ENCODE data around the gene INTS7. TPM values are rescaled to one million over a fixed set of nuclear protein-coding genes. Genes with fewer than 3 reads are reported as not detected.

INTS7 gene
- total and polyA plus RNA-seq, 2 experiments from 2014 or later: 10.9 to 34.0 TPM

DNA sequence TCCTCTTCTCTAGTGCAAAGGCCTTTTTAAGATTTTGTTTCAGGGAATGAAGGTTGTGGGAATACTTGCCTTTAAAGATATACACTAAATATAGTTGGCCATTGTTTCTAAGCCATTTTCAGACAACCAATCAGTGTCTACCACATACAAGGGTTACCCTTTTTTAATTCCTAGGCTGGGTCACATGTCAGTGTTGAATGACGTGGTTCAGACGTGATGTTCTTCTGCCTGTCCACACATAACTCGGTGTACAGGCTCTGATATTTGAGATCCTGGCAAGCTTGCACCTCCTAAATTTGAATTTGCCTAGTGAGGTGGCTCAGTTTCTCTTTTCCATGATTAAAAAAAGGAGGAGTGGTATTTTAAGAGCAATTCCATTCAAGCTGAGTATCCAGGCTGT is 39.0 kb upstream of the INTS7 start (continued):
- TF ChIP-seq, protein P1, sequence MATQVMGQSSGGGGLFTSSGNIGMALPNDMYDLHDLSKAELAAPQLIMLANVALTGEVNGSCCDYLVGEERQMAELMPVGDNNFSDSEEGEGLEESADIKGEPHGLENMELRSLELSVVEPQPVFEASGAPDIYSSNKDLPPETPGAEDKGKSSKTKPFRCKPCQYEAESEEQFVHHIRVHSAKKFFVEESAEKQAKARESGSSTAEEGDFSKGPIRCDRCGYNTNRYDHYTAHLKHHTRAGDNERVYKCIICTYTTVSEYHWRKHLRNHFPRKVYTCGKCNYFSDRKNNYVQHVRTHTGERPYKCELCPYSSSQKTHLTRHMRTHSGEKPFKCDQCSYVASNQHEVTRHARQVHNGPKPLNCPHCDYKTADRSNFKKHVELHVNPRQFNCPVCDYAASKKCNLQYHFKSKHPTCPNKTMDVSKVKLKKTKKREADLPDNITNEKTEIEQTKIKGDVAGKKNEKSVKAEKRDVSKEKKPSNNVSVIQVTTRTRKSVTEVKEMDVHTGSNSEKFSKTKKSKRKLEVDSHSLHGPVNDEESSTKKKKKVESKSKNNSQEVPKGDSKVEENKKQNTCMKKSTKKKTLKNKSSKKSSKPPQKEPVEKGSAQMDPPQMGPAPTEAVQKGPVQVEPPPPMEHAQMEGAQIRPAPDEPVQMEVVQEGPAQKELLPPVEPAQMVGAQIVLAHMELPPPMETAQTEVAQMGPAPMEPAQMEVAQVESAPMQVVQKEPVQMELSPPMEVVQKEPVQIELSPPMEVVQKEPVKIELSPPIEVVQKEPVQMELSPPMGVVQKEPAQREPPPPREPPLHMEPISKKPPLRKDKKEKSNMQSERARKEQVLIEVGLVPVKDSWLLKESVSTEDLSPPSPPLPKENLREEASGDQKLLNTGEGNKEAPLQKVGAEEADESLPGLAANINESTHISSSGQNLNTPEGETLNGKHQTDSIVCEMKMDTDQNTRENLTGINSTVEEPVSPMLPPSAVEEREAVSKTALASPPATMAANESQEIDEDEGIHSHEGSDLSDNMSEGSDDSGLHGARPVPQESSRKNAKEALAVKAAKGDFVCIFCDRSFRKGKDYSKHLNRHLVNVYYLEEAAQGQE (IDR thresholded peaks at IDR 0.05; ENCODE audit: unreplicated experiment): no peak

DNA sequence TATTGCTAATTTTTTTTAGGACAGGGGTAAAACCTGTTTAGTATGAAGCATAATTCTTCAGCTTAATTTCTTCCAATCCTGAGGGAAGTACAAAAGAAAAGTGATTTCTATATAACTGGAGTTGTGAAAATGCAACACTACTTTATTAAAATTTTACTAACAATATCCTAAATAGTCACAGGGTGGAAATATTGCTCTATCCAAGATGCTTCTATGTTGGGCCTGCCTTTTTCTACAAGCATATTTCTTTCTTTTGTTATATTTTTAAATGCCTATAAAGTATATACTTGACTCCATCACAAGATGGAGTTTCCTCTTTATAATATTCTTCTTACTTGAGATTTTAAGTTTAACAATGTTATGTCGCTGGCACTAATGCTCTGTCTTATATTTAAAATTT is 38.1 kb upstream of the INTS7 start:
- no peak overlapping the region for H3K4me3 Mint-ChIP-seq
- H3K4me1 Mint-ChIP-seq: no peaks in the 10 kb centered on the region
- TF ChIP-seq, protein P1 (IDR thresholded peaks at IDR 0.05; ENCODE audit: unreplicated experiment): no peak
- TF ChIP-seq POLR2AphosphoS5 (IDR thresholded peaks at IDR 0.05; ENCODE audit: low read depth) (no peak), NANOG (IDR thresholded peaks at IDR 0.05; ENCODE audit: borderline replicate concordance) (no peak), CREB1 (CRISPR knock-in tag; IDR thresholded peaks at IDR 0.05; ENCODE audit: low read depth) (no peak), JUNB (IDR thresholded peaks at IDR 0.05; ENCODE audit: unreplicated experiment) (no peak), ZNF114 (CRISPR knock-in tag; IDR thresholded peaks at IDR 0.05) (no peak), ZNF331 (CRISPR knock-in tag; IDR thresholded peaks at IDR 0.05; ENCODE audit: low read depth) (no peak), EZH2 (IDR thresholded peaks at IDR 0.05; ENCODE audit: low read depth, unreplicated experiment) (no peak), EZH2phosphoT487 (IDR thresholded peaks at IDR 0.05; ENCODE audit: unreplicated experiment) (no peak), STAT1 (IDR thresholded peaks at IDR 0.05; ENCODE audit: unreplicated experiment) (no peak)
- TF ChIP-seq, protein P2, sequence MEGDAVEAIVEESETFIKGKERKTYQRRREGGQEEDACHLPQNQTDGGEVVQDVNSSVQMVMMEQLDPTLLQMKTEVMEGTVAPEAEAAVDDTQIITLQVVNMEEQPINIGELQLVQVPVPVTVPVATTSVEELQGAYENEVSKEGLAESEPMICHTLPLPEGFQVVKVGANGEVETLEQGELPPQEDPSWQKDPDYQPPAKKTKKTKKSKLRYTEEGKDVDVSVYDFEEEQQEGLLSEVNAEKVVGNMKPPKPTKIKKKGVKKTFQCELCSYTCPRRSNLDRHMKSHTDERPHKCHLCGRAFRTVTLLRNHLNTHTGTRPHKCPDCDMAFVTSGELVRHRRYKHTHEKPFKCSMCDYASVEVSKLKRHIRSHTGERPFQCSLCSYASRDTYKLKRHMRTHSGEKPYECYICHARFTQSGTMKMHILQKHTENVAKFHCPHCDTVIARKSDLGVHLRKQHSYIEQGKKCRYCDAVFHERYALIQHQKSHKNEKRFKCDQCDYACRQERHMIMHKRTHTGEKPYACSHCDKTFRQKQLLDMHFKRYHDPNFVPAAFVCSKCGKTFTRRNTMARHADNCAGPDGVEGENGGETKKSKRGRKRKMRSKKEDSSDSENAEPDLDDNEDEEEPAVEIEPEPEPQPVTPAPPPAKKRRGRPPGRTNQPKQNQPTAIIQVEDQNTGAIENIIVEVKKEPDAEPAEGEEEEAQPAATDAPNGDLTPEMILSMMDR (conservative IDR thresholded peaks at IDR 0.05; ENCODE audit: low read depth in 2 of 2): no peak
- TF ChIP-seq, protein P3, sequence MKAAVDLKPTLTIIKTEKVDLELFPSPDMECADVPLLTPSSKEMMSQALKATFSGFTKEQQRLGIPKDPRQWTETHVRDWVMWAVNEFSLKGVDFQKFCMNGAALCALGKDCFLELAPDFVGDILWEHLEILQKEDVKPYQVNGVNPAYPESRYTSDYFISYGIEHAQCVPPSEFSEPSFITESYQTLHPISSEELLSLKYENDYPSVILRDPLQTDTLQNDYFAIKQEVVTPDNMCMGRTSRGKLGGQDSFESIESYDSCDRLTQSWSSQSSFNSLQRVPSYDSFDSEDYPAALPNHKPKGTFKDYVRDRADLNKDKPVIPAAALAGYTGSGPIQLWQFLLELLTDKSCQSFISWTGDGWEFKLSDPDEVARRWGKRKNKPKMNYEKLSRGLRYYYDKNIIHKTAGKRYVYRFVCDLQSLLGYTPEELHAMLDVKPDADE (IDR thresholded peaks at IDR 0.05): no peak

More for the DNA sequence above, 38.1 kb upstream of the INTS7 start:
- Histone ChIP-seq H3F3A (replicated peaks; ENCODE audit: low read depth) (no peaks in the 10 kb centered on the region), H3K36me3 (ENCODE audit: insufficient read depth) (peaks cover 53% of the 10 kb centered on the region), H3K79me2 (replicated peaks; ENCODE audit: insufficient read depth) (no peaks in the 10 kb centered on the region), H3K4me1 (ENCODE audit: insufficient read depth) (no peaks in the 10 kb centered on the region), H4K20me1 (replicated peaks; ENCODE audit: insufficient read depth) (peaks cover 4% of the 10 kb centered on the region; the same call in 1 of the 2 replicates), H3K27ac (ENCODE audit: low read depth) (no peak overlapping the region), H3K9me2 (ENCODE audit: insufficient read depth) (no peaks in the 10 kb centered on the region), H2AFZ (no peak overlapping the region), H3K4me3 (no peak overlapping the region), H3K27me3 (ENCODE audit: insufficient read depth) (no peaks in the 10 kb centered on the region), H3K4me2 (no peak overlapping the region)
- H3K9me3 Mint-ChIP-seq: no peaks in the 10 kb centered on the region
- no peak for ATAC-seq
- H3K27ac Mint-ChIP-seq: no peak overlapping the region
- peaks cover 2% of the 10 kb centered on the region for H3K27me3 Mint-ChIP-seq (ENCODE audit: insufficient read depth, low read depth, poor library complexity)
- DNase-seq (ENCODE audit: low spot score): no peak
- peaks cover 69% of the 10 kb centered on the region for H3K36me3 Mint-ChIP-seq (ENCODE audit: low read depth)

Data from GM23338 (cell line).